ENCODE data around the gene GRM1. TPM values are rescaled to one million over a fixed set of nuclear protein-coding genes. Genes with fewer than 3 reads are reported as not detected.

GRM1 gene
- total RNA-seq, 1 donor from 2014 or later, result not detected

GRCh38 chr6:146361128-146361924 is 332.5 kb downstream of the GRM1 start:
- DNase-seq (ENCODE audit: low spot score), result no peak

GRCh38 chr6:146363838-146364607 is 335.2 kb downstream of the GRM1 start:
- DNase-seq (ENCODE audit: low spot score) (no peak), ATAC-seq (no peak)

More at GRCh38 chr6:146361128-146361924, 332.5 kb downstream of the GRM1 start:
- no peak for ATAC-seq

GRCh38 chr6:146364816-146365594 is 336.1 kb downstream of the GRM1 start:
- ATAC-seq (no peak), DNase-seq (ENCODE audit: low spot score) (no peak)

GRCh38 chr6:146367061-146367460 is 338.2 kb downstream of the GRM1 start:
- ATAC-seq, result no peak
- DNase-seq (ENCODE audit: low spot score), result no peak

- no peak for DNase-seq (ENCODE audit: low spot score)
- no peak for ATAC-seq
Observed at GRCh38 chr6:146369866-146370265, 341.0 kb downstream of the GRM1 start.

- ATAC-seq (no peak), DNase-seq (ENCODE audit: low spot score) (no peak)
Observed at GRCh38 chr6:146381486-146381885, 352.6 kb downstream of the GRM1 start.

GRCh38 chr6:146388736-146389364 is 360.0 kb downstream of the GRM1 start:
- ATAC-seq (no peak), DNase-seq (ENCODE audit: low spot score) (no peak)

- ATAC-seq (no peak), DNase-seq (ENCODE audit: low spot score) (no peak)
Observed at GRCh38 chr6:146389740-146390139, 360.9 kb downstream of the GRM1 start.

- DNase-seq (ENCODE audit: low spot score) (no peak), ATAC-seq (no peak)
Observed at GRCh38 chr6:146397638-146398037, 368.8 kb downstream of the GRM1 start.

GRCh38 chr6:146402476-146402875 is 373.6 kb downstream of the GRM1 start:
- DNase-seq (ENCODE audit: low spot score) (no peak), ATAC-seq (no peak)

GRCh38 chr6:146408583-146408982 is 379.7 kb downstream of the GRM1 start:
- DNase-seq (ENCODE audit: low spot score), result no peak
- no peak for ATAC-seq

GRCh38 chr6:146410851-146411595 is 382.2 kb downstream of the GRM1 start:
- ATAC-seq (no peak), DNase-seq (ENCODE audit: low spot score) (no peak)

GRCh38 chr6:146419576-146419975 is 390.7 kb downstream of the GRM1 start:
- no peak for DNase-seq (ENCODE audit: low spot score)

GRCh38 chr6:146420255-146420654 is 391.4 kb downstream of the GRM1 start:
- no peak for ATAC-seq
- DNase-seq (ENCODE audit: low spot score), result no peak

More at GRCh38 chr6:146419576-146419975, 390.7 kb downstream of the GRM1 start:
- no peak for ATAC-seq

- ATAC-seq (no peak), DNase-seq (ENCODE audit: low spot score) (no peak)
Observed at GRCh38 chr6:146422789-146423375, 394.0 kb downstream of the GRM1 start.

- no peak for DNase-seq (ENCODE audit: low spot score)
- ATAC-seq, result no peak
Observed at GRCh38 chr6:146423452-146423851, 394.6 kb downstream of the GRM1 start.

- DNase-seq (ENCODE audit: low spot score) (no peak), ATAC-seq (no peak)
Observed at GRCh38 chr6:146426516-146426915, 397.7 kb downstream of the GRM1 start.

- DNase-seq (ENCODE audit: low spot score), result no peak
- ATAC-seq, result no peak
Observed at GRCh38 chr6:146429831-146430230, 401.0 kb downstream of the GRM1 start.

- no peak for DNase-seq (ENCODE audit: low spot score)
- ATAC-seq, result peak; percentile 18
Observed at GRCh38 chr6:146433881-146434731, 405.2 kb downstream of the GRM1 start.
